H1 (cell line): ENCODE data around the gene NRXN2. TPM values are rescaled to one million over a fixed set of nuclear protein-coding genes. Genes with fewer than 3 reads are reported as not detected.

Experiments
- CTCF ChIA-PET: fragments of 300-600 bp; sonication (Branson Sonifier 250); formaldehyde crosslinking; loops from one replicate; lab custom pipeline; 2021; ENCODE audit not compliant: partially characterized antibody; lab: Charles Lee
- POLR2A ChIA-PET: fragments of 300-600 bp; sonication (Branson Sonifier 250); formaldehyde crosslinking; loops from one replicate; lab custom pipeline; 2021; ENCODE audit warnings: inconsistent platforms; ENCODE audit not compliant: partially characterized antibody; lab: Charles Lee
- DNase-seq, 2 experiments: peaks; one replicate each; pipeline versions ENCODE4 v3.0.0 to v3.0.0-alpha.2; 2010 to 2022; ENCODE audit warnings: low spot score in 2 of 2, low read depth in 1 of 2, mixed read lengths in 1 of 2
- FAIRE-seq: peaks from 2 replicates; lab custom pipeline; 2011; peaks lifted over from hg19 to GRCh38; lab: Jason Lieb, UNC
- H2AFZ ChIP-seq: 2 replicates; pipeline ENCODE4 v1.8.1; 2012; ENCODE audit warnings: low read length, inconsistent platforms
- H2AK5ac ChIP-seq: 2 replicates; pipeline ENCODE4 v1.6.1; 2013; ENCODE audit warnings: low read depth, low read length
- H2BK120ac ChIP-seq: replicated peaks from 2 replicates; pipeline ENCODE3; 2013; ENCODE audit warnings: low read depth, low read length, inconsistent platforms
- H2BK12ac ChIP-seq: 2 replicates; pipeline ENCODE4 v1.6.1; 2013; ENCODE audit warnings: low read depth, low read length
- H2BK15ac ChIP-seq: 2 replicates; pipeline ENCODE4 v1.6.1; 2013; ENCODE audit warnings: low read length
- H2BK20ac ChIP-seq: 2 replicates; pipeline ENCODE4 v1.6.1; 2013; ENCODE audit warnings: low read length
- H2BK5ac ChIP-seq: 2 replicates; pipeline ENCODE4 v1.6.1; 2013; ENCODE audit warnings: low read depth, low read length
- H3K14ac ChIP-seq: 2 replicates; pipeline ENCODE4 v1.6.1; 2013; ENCODE audit warnings: inconsistent platforms; ENCODE audit not compliant: insufficient read length
- H3K18ac ChIP-seq: 2 replicates; pipeline ENCODE4 v1.6.1; 2013; ENCODE audit warnings: low read length; ENCODE audit errors: extremely low read depth
- H3K23ac ChIP-seq: 2 replicates; pipeline ENCODE4 v1.6.1; 2013; ENCODE audit warnings: inconsistent platforms; ENCODE audit not compliant: insufficient read length
- H3K23me2 ChIP-seq: 2 replicates; pipeline ENCODE4 v1.6.1; 2013; ENCODE audit warnings: low read depth, low read length
- H3K27ac ChIP-seq: 2 replicates; pipeline ENCODE4 v1.6.1; 2011; ENCODE audit warnings: low read depth, low read length, inconsistent platforms
- H3K27me3 ChIP-seq, 4 experiments: replicated peaks in 1 of 4; 1 replicate in 1 of 4; 2 replicates in 3 of 4; pipeline versions ENCODE4 v1.6.1 to v1.8.1; 2011 to 2013; ENCODE audit warnings: low read length in 3 of 4, mild to moderate bottlenecking in 3 of 4, inconsistent platforms in 2 of 4, mixed read lengths in 2 of 4, moderate library complexity in 1 of 4; ENCODE audit not compliant: control insufficient read depth in 3 of 4, insufficient read depth in 3 of 4; ENCODE audit errors: extremely low read depth in 1 of 4
- H3K36me3 ChIP-seq, 4 experiments: 2 replicates each; pipeline versions ENCODE4 v1.6.1 to v1.8.1; 2011 to 2013; ENCODE audit warnings: mild to moderate bottlenecking in 4 of 4, low read length in 3 of 4, moderate library complexity in 2 of 4, control low read depth in 1 of 4, inconsistent platforms in 1 of 4; ENCODE audit not compliant: insufficient read depth in 4 of 4, control insufficient read depth in 2 of 4
- H3K4ac ChIP-seq: replicated peaks from 2 replicates; pipeline ENCODE3; 2013; ENCODE audit warnings: low read length, low read depth, mixed read lengths, inconsistent platforms; ENCODE audit not compliant: insufficient read length
- H3K4me1 ChIP-seq, 4 experiments: replicated peaks in 1 of 4; 1 replicate in 1 of 4; 2 replicates in 3 of 4; pipeline versions ENCODE4 v1.6.1 to v1.8.1; 2011 to 2013; ENCODE audit warnings: low read length in 3 of 4, inconsistent platforms in 2 of 4, mixed read lengths in 1 of 4; ENCODE audit not compliant: insufficient read depth in 4 of 4, control insufficient read depth in 3 of 4
- H3K4me2 ChIP-seq, 2 experiments: 2 replicates each; pipeline versions ENCODE4 v1.6.1 to v1.8.1; 2011 to 2013; ENCODE audit warnings: low read depth in 2 of 2, low read length in 2 of 2, control low read depth in 1 of 2, inconsistent platforms in 1 of 2, mild to moderate bottlenecking in 1 of 2; ENCODE audit not compliant: insufficient read depth in 1 of 2
- H3K4me3 ChIP-seq, 4 experiments: fragments of 200-600, 300-600 bp in 1 of 4; sonication (generic), shearing (Covaris generic), sonication (Bioruptor Twin) in 1 of 4; 2 replicates each; pipeline versions ENCODE4 v1.5.1 to v1.8.1; 2011 to 2016; ENCODE audit warnings: low read length in 4 of 4, low read depth in 3 of 4, control low read depth in 2 of 4, inconsistent platforms in 2 of 4, mild to moderate bottlenecking in 2 of 4, mixed read lengths in 1 of 4, moderate library complexity in 1 of 4; ENCODE audit not compliant: insufficient read depth in 2 of 4; ENCODE audit errors: extremely low read depth in 1 of 4
- H3K56ac ChIP-seq: replicated peaks from 2 replicates; pipeline ENCODE3; 2013; ENCODE audit warnings: low read depth, mild to moderate bottlenecking, mixed read lengths, low read length, inconsistent platforms; ENCODE audit not compliant: insufficient read length
- H3K79me1 ChIP-seq: 2 replicates; pipeline ENCODE4 v1.6.1; 2013; ENCODE audit warnings: low read depth, low read length, control low read depth
- H3K79me2 ChIP-seq, 2 experiments: 2 replicates each; pipeline versions ENCODE4 v1.6.1 to v1.8.1; 2012 to 2013; ENCODE audit warnings: low read length in 2 of 2, mild to moderate bottlenecking in 2 of 2, inconsistent platforms in 1 of 2; ENCODE audit not compliant: insufficient read depth in 2 of 2, control insufficient read depth in 1 of 2
- H3K9ac ChIP-seq, 4 experiments: replicated peaks in 1 of 4; 1 replicate in 1 of 4; 2 replicates in 3 of 4; pipeline versions ENCODE4 v1.6.1 to v1.8.1; 2011 to 2013; ENCODE audit warnings: low read depth in 3 of 4, low read length in 3 of 4, control low read depth in 2 of 4, mild to moderate bottlenecking in 2 of 4, moderate library complexity in 2 of 4, inconsistent platforms in 1 of 4; ENCODE audit errors: extremely low read depth in 1 of 4
- H3K9me3 ChIP-seq, 2 experiments: 2 replicates each; pipeline versions ENCODE4 v1.6.1 to v1.8.1; 2012 to 2013; ENCODE audit warnings: mild to moderate bottlenecking in 2 of 2, moderate library complexity in 2 of 2, control low read depth in 1 of 2, inconsistent platforms in 1 of 2, low read depth in 1 of 2, low read length in 1 of 2, mixed read lengths in 1 of 2; ENCODE audit not compliant: insufficient read depth in 2 of 2
- H4K20me1 ChIP-seq, 2 experiments: replicated peaks in 1 of 2; 2 replicates each; pipeline versions ENCODE3 to v1.8.1; 2011 to 2013; ENCODE audit warnings: inconsistent platforms in 2 of 2, low read length in 2 of 2, mild to moderate bottlenecking in 1 of 2; ENCODE audit not compliant: insufficient read depth in 2 of 2, control insufficient read depth in 1 of 2
- H4K5ac ChIP-seq: 2 replicates; pipeline ENCODE4 v1.6.1; 2013; ENCODE audit warnings: low read length, low read depth, mixed read lengths, inconsistent platforms; ENCODE audit not compliant: insufficient read length
- H4K8ac ChIP-seq: 2 replicates; pipeline ENCODE4 v1.8.0; 2013; ENCODE audit warnings: mild to moderate bottlenecking, moderate library complexity, low read length, inconsistent platforms; ENCODE audit not compliant: insufficient read depth; ENCODE audit errors: extremely low read depth
- H4K91ac ChIP-seq: replicated peaks from 2 replicates; pipeline ENCODE3; 2013; ENCODE audit warnings: low read length, mixed read lengths, inconsistent platforms; ENCODE audit not compliant: insufficient read length
- BACH1 ChIP-seq: IDR thresholded peaks from 2 replicates; pipeline ENCODE4 v1.6.1; 2012; ENCODE audit warnings: low read length, improper control_type of control experiment
- POLR2AphosphoS5 ChIP-seq: IDR thresholded peaks from 2 replicates; pipeline ENCODE4 v1.6.1; 2011; ENCODE audit warnings: low read depth, low read length
- WGBS, 2 experiments: shearing (Covaris generic) in 1 of 2; methylation state at CpG; one replicate each; pipeline versions ENCODE4 v1.1.6 to v1.1.7; 2013 to 2015; ENCODE audit warnings: low lambda C conversion rate in 2 of 2, mixed read lengths in 2 of 2, inconsistent platforms in 1 of 2, low coverage in 1 of 2, missing lambda C conversion rate in 1 of 2; ENCODE audit not compliant: insufficient replicate concordance in 2 of 2, insufficient coverage in 1 of 2, insufficient read length in 1 of 2; ENCODE audit errors: extremely low coverage in 1 of 2, missing lambda C conversion rate in 1 of 2; 5-methylcytosine and 5-hydroxymethylcytosine counted together
- polyA plus RNA-seq, 7 experiments: library from polyadenylated mRNA; depleted of rRNA in 3 of 7; stranded (reverse) in 5 of 7; unstranded in 2 of 7; fragments of >200 nt in 5 of 7; fragments of 200-250 nt in 2 of 7; gene quantifications; 1 replicate in 5 of 7; 2 replicates in 1 of 7; 4 replicates in 1 of 7; pipeline versions ENCODE4 v1.2.1 to v1.2.3, GENCODE V29; 2011 to 2013; ENCODE audit warnings: missing spikeins in 2 of 7, mixed read lengths in 2 of 7
- total RNA-seq: library from RNA; stranded (reverse); fragmentation: NEBNext Ultra II Directional; extraction: Animal tissue kit (Norgen Biotek cat#: 25700); gene quantifications from 2 replicates; pipeline ENCODE4 v1.2.1, GENCODE V29; 2021

NRXN2 gene
- total and polyA plus RNA-seq, 2 of the 8 experiments (the other 6 are each of a cell fraction or from before 2014, with no cell fraction given) = 1.3 to 11.5 TPM

- peak overlapping the region; percentile 24 for H2BK20ac ChIP-seq
- CTCF ChIA-PET = interaction anchor here (0.6 to 3.3 kb wide), 12 partner anchors 12 to 797 kb away, joined by 3 to 22 read pairs (median 3); partner anchors contain the start of gene PYGM
- POLR2A ChIA-PET = interaction anchor here (0.6 to 3.6 kb wide), 11 partner anchors 9 to 355 kb away, joined by 3 to 48 read pairs (median 4); no protein-coding TSS in a partner anchor
- H3K23me2 ChIP-seq = peaks cover 8% of the 10 kb centered on the region; the same call in 1 of the 2 replicates
- peaks cover 4% of the 10 kb centered on the region; the same call in 1 of the 2 replicates for H3K79me1 ChIP-seq
- peak overlapping the region; percentile 12 for H4K91ac ChIP-seq
- H3K23ac ChIP-seq = no peak overlapping the region
- no peak overlapping the region for H2BK120ac ChIP-seq
- H3K9ac ChIP-seq = peak overlapping the region in 1 of 4 experiments; percentile 19; a peak in 1 of 7 replicates
- H3K79me2 ChIP-seq = no peaks in the 10 kb centered on the region
- H2AFZ ChIP-seq = no peak overlapping the region
- no peak overlapping the region for H3K27ac ChIP-seq
- H4K5ac ChIP-seq = no peak overlapping the region
- WGBS, 2 experiments = 89% methylated on average over 7 of the region's 7 CpGs; no CpG with 5 or more reads in 1 of the 2 experiments
- no peaks in the 10 kb centered on the region for H3K36me3 ChIP-seq
- no peaks in the 10 kb centered on the region for H3K9me3 ChIP-seq
- peak overlapping the region; percentile 68; the same call in 1 of the 2 replicates for H3K18ac ChIP-seq
- H4K20me1 ChIP-seq = no peaks in the 10 kb centered on the region
- peak overlapping the region; percentile 40; the same call in 1 of the 2 replicates for H2BK12ac ChIP-seq
- no peak overlapping the region for H3K4me3 ChIP-seq
- no peak overlapping the region for H3K4ac ChIP-seq
- peaks cover 10 to 37% (median 26%) of the 10 kb centered on the region in 4 experiments for H3K4me1 ChIP-seq
- H3K27me3 ChIP-seq = peaks cover 7 to 20% (median 16%) of the 10 kb centered on the region in 4 experiments
- DNase-seq (no peak), FAIRE-seq (no peak)
- H2BK5ac ChIP-seq = peak overlapping the region; percentile 83
- H3K56ac ChIP-seq = no peak overlapping the region
- TF ChIP-seq BACH1 = no peak
- 0 out of 2 replicates have a peak, but pooled peaks have one; percentile 29 for TF ChIP-seq POLR2AphosphoS5
- peak overlapping the region; percentile 21 for H2BK15ac ChIP-seq
- peak overlapping the region; percentile 88 for H2AK5ac ChIP-seq
- no peak overlapping the region for H4K8ac ChIP-seq
- H3K4me2 ChIP-seq = peak overlapping the region in 1 of 2 experiments; percentile 6; a peak in 1 of 4 replicates
- H3K14ac ChIP-seq = no peak overlapping the region
Observed at GRCh38 chr11:64724863-64725532, 2.0 kb upstream of the NRXN2 start.
